ENCODE data around the gene ATL1.
"Not testable (repeated sequence)": the region's sequence is repeated elsewhere in the genome, so short reads cannot be mapped to it uniquely, and the experiment has no call there.

ATL1 gene

DNA sequence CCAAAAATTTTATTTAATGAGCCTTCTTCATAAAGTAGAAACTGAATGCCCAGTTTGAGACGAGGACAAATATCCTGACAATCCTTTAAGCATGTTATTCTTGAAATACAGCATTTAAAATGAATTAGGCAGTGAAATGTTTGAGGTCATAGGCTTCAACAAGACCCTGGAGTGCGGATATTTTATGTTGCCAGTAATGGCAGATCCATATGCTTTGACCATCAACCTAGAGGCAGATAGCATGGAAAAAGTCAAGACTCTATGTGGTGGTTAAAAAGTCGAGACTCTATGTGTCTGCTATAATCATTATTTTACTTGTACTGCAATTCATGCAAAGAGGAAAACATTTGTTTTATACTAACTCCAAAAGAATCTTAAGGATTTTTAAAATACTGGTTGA lies 25.5 kb upstream of the ATL1 start:
- in situ Hi-C loops (cut with MboI; ENCODE audit: low sequenced_read_pairs): no loop called here

DNA sequence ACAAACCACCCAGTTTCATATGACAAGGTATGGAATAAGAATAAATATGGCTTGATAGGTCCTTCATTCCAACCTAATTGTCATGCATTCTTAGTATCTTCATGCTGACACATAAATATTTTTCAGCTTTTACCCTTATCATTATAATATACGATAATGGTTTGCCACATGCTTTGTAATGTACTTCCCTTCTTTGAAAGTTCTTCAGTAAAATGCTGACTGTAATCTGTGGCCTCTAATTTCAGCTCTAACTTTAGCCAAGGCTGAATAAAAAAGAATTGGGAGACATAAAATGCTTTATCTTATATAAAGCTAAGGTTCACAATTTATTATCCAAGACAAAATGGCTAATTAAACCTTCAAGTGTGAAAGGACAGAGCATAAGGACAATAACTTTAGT lies 24.9 kb upstream of the ATL1 start:
- in situ Hi-C loops (cut with MboI; ENCODE audit: low sequenced_read_pairs): no loop called here

DNA sequence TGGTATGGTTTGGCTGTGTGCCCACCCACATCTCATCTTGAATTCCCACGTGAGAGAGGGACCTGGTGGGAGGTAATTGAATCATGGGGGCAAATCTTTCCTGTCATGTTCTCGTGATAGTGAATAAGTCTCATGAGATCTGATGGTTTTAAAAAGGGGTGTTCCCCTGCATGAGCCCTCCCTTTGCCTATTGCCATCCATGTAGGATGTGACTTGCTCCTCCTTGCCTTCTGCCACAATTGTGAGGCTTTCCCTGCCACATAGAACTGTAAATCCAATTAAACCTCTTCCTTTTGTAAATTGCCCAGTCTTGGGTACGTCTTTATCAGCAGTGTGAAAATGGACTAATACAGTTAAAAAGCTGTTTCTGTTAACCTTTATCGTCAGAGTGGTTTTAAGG lies 21.9 kb upstream of the ATL1 start:
- in situ Hi-C loops (cut with MboI; ENCODE audit: low sequenced_read_pairs): not testable (repeated sequence)

DNA sequence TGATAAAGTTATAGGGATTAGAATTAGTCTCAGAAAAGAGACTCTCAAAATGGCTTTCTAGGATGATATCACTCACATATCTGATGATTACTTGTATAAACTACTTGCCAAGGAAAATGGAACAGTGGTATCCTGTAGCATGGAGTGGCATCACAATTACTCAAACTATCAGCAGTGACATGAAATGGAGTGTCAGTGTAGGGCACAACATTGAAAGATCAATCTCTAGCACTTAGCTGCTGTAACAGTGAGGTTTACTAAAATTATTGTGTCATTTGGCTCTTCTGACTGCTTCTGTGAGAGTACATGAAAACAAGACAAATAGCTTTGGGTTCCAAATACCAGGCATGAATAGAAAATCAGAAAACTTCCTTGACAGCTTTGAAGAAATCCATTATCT lies 20.9 kb upstream of the ATL1 start:
- in situ Hi-C loops (cut with MboI; ENCODE audit: low sequenced_read_pairs): no loop called here

DNA sequence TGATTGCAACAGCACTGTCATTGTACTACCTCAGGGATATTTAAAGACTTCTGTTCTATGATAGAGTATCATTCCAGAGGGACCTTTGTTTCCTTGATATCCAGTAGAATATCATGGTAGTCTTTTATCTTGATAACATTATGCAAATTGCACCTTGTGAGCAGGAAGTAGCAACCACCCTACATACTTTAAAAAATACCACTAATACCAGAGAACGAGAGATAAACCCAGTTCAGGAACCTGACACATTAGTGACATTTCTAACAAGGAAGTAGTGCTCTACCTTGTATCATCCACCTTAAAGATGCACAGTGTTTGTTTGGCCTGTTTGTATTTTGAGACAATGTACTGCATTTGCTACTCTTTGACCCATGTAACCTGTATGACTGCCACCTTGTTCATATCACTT lies 18.8 kb upstream of the ATL1 start:
- in situ Hi-C loops (cut with MboI; ENCODE audit: low sequenced_read_pairs): no loop called here

DNA sequence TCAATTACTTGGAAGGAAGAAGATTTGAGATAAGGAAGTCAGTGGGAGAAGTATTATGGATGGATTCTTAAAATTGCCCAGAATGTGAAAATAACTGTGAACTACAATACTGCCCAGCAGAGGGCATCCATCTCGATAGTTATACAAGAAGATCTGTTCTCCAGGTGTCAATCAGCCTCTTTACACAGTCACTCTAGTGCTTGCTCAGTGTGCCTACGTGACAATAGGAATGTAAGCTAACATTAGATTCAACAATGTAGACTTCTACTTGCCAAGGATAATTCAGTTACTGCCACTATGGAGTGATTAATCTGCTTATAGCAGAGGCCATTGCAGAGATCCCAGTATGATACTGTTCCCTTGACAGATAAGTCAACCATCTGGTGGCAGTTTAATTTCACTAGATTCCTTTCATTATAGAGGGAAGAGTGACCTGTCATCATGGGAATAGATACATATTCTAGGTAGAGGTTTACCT lies 17.0 kb upstream of the ATL1 start:
- in situ Hi-C loops (cut with MboI; ENCODE audit: low sequenced_read_pairs): no loop called here

DNA sequence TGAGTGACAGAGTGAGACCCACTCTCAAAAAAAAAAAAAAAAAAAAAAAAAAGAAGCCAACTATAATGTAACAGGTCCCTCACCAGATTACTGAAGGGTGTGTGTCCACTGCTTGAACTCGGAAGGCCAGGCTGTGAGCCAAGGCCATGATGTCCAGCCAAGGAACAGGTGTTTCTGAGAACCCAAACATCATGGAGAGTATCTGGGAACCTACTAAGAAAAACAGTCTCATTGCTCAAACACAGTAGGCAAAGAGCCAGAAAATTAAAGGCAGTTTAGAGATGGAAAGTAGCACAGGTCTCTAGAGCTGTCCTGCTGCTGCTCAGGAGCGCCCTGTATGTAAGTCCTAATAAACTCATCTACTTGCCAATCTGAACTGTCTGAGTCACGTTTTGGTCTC lies 15.0 kb upstream of the ATL1 start:
- in situ Hi-C loops (cut with MboI; ENCODE audit: low sequenced_read_pairs): no loop called here

DNA sequence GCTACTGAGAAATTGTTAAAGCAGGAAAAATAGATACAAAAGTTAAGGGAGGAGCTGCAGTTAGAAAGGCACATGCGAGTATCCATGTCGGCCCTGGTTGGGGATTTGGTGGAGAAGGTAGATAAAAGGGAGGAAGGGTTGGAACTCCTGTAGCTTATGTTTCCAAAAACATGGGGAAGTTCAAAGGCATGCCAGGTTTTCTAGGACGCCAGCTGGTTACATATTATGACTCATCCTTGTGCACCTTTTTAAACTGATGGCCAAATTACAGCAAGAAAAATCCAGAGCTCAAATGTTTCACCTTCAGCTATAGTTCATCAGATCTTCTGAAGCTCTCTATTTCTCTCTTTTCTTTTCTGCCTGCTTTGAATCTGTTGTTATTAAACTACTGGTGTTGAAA lies 14.3 kb upstream of the ATL1 start:
- in situ Hi-C loops (cut with MboI; ENCODE audit: low sequenced_read_pairs): no loop called here

DNA sequence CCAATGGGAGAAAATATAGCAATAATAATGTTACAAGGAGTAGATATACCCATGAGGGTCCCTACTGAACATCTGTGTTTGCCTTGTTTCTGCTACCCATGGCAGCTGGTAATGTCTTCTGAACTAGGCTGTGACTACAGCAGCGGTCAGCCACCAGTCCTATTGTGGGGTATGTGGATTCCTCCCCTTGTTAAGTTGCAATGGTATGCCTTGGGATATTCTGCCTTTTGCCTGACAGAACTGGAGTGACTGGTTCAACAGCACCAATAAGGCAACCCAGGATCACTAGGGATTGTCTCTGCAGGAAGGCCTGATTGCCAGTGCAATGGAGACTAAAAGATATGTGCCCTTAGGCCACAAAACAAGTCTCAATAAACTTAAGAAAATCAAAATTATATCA lies 9.7 kb upstream of the ATL1 start:
- in situ Hi-C loops (cut with MboI; ENCODE audit: low sequenced_read_pairs): no loop called here

DNA sequence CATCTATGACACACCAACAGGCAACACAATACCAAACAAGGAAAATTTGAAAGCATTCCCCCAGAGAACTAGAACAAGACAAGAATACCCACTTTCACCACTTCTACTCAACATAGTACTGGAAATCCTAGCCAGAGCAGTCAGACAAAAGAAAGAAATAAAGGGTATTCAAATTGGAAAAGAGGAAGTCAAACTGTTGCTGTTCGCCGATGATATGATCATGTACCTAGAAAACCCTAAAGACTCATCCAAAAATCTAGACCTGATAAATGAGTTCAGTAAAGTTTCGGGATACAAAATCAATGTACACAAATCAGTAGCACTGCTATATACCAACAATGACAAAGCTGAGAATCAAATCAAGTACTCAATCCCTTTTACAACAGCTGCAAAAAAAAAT lies 8.1 kb upstream of the ATL1 start:
- in situ Hi-C loops (cut with MboI; ENCODE audit: low sequenced_read_pairs): no loop called here

DNA sequence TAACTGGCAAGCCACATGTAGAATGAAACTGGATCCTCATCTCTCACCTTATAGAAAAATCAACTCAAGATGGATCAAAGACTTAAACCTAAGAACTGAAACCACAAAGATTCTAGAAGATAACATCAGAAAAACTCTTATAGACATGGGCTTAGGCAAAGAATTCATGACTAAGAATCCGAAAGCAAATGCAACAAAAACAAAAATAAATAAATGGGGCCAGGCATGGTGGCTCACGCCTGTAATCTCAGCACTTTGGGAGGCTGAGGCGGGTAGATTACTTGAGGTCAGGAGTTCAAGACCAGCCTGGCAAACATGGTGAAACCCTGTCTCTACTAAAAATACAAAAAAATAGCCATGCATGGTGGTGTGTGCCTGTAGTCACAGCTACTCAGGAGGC lies 7.1 kb upstream of the ATL1 start:
- in situ Hi-C loops (cut with MboI; ENCODE audit: low sequenced_read_pairs): not testable (repeated sequence)

DNA sequence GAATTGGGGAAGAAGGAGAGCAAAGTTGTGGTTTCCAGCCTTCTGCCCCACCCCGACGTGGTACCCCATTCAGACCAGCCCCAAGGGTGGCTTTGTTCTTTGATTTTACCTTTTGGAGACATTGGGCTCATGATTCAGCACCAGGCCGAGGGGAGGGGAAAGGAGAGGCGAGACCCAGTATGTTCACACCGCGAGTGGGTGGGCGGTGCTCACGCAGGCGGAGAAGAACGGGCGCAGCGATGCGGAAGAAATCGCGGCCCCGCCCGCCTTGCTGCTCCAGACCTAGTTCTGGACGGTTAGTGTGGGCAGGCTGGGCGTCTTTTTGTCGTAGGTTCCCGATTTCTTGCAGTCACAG lies 963 bp downstream of the ATL1 start:
- in situ Hi-C loops (cut with MboI; ENCODE audit: low sequenced_read_pairs): no loop called here

DNA sequence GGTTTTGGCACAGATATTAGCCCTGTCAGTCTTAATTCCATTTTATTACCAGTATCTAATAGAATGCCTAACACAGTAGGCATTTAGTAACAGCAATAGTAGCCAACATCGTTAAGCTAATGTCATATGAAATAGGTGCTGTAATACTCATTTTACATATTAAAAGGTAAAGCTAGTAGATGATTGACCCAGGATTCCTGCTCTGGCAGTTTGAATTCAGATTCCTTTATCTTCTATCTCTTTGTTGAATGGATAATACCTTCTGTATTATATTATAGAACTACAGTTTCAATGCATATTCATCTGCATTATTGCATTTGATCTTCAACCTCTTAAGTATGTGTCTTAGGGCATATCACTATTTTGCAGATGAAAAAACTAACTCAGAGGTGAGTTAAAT lies 2.9 kb downstream of the ATL1 start:
- in situ Hi-C loops (cut with MboI; ENCODE audit: low sequenced_read_pairs): no loop called here

DNA sequence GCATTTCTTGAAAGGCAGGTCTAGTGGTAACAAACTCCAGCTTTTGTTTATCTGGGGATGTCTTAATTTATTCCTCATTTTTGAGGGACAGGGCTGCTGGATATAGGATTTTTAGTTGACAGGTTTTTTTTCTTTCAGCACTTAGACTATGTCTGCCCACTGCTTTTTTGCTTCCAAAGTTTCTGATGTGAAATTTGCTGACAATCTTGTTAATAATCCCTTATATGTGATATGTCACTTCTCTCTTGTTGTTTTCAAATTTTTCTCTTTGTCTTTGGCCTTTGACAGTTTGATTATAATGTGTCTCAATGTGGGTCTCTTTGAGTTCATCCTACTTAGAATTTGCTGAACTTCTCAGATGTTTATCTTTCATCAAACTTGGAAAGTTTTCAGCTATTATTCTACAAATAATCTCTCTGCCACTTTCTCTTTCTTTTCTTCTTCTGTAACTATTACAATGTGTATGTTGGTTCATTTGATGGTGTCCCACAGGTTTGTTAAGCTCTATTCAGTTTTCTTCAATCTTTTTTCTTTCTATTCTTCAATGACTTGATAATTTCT lies 9.8 kb downstream of the ATL1 start:
- in situ Hi-C loops (cut with MboI; ENCODE audit: low sequenced_read_pairs): no loop called here

DNA sequence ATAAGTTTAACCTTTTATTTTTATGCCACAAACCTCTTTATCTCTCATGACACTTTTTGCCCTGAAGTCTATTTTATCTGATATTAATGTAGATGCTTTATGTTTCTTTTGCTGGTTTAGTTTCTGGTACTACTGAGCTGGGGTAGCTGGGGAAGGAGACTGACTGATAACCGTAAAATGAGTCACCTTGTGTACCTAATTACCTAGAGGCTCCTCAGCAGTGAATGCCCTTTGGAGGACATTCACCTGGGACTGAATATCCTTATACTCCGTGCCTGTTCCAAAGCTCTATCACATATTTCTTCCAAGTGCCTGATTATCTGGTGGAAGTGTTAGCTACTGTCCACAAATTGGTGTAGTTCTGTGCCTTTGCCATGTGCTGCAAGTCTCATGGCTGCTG lies 13.9 kb downstream of the ATL1 start:
- in situ Hi-C loops (cut with MboI; ENCODE audit: low sequenced_read_pairs): no loop called here

DNA sequence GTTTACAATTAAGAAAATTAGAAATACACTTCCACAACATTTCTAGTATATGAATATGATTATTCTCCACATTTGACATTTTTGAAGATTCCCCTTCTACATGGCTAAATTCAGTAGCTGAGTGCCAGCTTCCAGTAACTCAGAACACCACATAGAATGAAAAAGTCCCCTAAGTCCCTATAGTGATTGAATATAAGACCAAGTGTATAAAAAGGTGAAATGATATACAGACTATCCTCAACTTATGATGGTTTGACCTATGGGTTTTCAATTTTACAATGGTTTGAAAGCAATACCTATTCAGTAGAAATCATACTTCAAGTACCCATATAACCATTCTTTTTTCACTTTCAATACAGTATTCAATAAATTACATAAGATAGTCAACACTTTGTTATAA lies 15.8 kb downstream of the ATL1 start:
- in situ Hi-C loops (cut with MboI; ENCODE audit: low sequenced_read_pairs): no loop called here

DNA sequence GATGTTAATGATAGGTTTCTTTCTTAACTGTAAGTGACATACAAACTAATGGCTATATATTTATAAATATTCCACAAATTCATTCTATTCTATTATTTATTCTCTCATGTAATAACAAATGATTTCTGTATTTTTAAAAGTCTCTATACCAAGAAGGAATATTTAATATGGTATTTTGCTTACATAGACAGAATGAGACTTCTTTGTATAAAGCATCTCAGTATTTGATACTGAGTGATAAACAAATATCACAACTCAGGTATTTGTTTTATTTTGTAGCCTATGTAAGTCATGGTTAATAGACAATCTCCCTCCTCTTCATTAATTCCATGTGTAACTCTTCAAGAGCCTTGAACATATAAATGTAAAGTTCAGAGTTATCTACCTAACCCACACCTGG lies 18.0 kb downstream of the ATL1 start:
- in situ Hi-C loops (cut with MboI; ENCODE audit: low sequenced_read_pairs): no loop called here

DNA sequence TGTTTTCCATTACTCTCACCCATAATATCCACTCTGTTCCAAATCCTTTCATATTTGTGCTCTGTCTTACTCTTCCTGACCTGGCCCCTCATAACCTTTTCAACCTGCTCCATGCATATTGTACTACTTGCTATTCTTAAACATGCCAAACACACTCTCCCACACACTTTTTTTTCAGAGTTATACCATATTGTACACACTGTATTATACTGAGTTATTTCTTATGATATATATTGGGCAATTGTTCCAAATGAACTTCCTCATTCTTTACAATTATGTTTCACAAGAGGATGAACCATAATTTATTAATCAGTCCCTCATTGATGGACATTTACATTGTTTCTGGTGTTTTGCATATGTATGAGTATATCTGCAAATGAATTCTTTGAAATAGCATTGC lies 18.5 kb downstream of the ATL1 start:
- in situ Hi-C loops (cut with MboI; ENCODE audit: low sequenced_read_pairs): no loop called here

DNA sequence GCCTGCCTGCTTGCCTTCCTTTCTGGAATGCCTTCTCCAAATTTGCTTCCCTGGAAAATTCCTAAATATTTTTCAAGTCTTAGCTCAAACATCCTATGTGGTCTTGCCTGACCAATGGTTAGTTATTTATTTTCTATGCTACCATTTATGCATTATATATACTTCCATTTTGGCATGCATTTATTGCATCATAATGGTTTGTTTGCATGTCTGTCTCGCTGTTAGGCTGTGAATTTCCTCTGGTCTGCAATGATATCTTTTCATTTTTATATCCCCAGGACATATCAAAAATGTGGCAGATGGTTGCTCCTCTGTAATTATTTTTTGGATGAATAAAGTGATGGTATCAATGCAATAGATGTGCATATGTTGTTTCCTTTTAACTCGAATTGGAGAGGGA lies 30.5 kb downstream of the ATL1 start:
- in situ Hi-C loops (cut with MboI; ENCODE audit: low sequenced_read_pairs): no loop called here

DNA sequence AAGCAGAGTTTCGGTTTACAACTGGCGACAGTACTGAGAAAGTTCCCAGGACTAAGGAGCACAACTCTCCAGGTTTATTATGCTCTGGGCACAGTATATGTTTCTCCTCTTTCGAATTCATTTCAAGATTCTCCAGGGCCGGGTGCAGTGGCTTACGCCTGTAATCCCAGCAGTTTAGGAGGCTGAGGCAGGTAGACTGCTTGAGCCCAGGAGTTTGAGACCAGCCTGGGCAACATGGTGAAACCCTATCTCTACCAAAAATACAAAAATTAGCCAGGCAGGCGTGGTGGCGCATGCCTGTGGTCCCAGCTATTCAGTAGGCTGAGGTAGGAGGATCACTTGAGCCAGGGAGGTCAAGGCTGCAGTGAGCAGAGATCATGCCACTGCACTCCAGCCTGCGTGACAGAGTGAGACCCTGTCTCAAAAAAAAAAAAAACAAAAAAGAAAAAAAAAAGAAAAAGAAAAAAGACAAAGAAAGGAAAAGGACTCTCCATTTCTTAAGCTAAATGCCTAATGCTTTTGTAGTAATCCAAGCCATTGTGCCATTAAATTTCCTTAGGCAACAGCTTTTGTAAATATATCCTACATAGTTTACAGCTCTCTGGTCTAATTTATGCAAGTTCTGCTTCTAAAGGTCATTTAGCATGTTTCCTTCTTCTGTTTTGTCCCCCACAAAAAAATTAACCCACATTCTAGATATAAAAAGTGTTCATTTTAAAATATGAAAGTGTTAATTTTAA lies 34.8 kb downstream of the ATL1 start:
- in situ Hi-C loops (cut with MboI; ENCODE audit: low sequenced_read_pairs): no loop called here

DNA sequence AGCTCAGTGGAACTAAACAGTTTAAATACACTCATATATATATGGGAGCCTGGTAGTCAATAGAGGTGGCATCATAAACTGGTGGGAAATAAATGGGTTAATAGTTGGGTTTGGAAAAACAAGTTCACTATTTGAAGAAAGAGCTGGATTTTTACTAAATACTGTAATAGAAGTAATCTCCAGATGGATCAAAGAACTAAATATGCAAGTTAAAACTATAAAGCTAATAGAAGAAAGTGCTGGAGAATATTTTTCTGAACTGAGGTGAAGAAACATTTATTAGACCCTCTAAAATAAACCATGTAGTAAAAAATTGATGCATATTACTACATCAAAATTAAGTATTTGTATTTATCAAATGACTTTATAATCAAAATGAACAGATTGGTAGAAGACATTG lies 38.8 kb downstream of the ATL1 start:
- in situ Hi-C loops (cut with MboI; ENCODE audit: low sequenced_read_pairs): no loop called here

DNA sequence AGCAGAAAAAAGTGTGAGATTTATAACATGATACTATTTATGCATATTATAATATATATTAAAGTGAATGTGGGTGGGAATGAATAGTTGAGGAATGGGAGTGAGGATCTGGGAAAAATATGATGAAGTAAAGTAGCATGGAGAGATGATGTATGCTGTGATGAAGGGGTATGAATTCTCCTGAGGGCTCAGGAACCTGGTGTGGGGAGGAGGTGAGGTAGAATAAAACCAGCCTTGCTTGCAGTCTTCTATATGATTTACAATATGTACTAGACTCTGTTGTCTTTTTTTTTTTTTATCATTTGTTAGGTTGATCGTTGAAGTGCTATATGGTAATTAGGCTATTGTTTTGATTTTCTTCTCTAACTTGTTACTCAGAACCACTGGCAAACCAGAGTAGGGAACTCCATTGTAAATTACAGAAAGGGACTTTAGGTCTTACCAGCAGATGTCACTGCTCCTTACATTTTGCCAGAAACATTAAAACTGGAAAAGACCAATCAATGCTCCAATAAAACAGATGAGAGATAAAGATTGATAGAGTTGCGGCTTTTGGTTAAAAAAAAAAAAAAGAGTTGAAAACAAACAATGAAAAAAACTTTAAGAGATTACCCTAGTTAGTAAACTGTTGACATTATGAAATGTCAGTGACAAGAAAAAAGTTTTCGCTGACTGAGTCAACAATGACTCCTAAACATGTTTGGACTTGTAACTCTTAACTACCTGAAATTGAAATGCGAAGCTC lies 39.9 kb downstream of the ATL1 start:
- in situ Hi-C loops (cut with MboI; ENCODE audit: low sequenced_read_pairs): no loop called here

Data from hTERT RPE-1 (cell line).